ENCODE results near the gene CTR9. TPM values are rescaled to one million over a fixed set of nuclear protein-coding genes. Genes with fewer than 3 reads are reported as not detected.

CTR9 gene
- total RNA-seq, 1 donor from 2014 or later = 3.1 TPM

DNA sequence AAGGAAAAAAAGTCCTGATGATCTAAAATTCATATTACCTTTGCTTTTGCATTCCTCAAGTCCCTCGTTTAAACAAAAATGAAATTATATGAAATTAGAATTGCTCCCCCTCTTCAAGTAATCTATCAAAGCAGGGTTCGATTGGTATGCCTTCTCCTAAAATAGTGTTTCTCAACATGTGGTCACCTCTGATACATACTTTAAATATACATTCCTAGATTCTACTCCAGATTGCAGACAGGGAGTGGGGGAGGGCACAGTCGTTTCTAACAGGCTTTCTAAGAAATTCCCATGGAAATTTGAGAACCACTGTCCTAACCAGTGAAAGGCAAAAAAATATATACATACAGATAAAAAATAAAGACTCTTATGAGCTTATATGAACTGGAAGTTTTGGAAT, 34.9 kb upstream of the CTR9 start:
- no peaks in the 10 kb centered on the region for H3K9me3 ChIP-seq
- no peaks in the 10 kb centered on the region for H3K27me3 ChIP-seq
- H3K4me1 ChIP-seq = no peaks in the 10 kb centered on the region
- TF ChIP-seq, protein P1, sequence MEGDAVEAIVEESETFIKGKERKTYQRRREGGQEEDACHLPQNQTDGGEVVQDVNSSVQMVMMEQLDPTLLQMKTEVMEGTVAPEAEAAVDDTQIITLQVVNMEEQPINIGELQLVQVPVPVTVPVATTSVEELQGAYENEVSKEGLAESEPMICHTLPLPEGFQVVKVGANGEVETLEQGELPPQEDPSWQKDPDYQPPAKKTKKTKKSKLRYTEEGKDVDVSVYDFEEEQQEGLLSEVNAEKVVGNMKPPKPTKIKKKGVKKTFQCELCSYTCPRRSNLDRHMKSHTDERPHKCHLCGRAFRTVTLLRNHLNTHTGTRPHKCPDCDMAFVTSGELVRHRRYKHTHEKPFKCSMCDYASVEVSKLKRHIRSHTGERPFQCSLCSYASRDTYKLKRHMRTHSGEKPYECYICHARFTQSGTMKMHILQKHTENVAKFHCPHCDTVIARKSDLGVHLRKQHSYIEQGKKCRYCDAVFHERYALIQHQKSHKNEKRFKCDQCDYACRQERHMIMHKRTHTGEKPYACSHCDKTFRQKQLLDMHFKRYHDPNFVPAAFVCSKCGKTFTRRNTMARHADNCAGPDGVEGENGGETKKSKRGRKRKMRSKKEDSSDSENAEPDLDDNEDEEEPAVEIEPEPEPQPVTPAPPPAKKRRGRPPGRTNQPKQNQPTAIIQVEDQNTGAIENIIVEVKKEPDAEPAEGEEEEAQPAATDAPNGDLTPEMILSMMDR (IDR thresholded peaks at IDR 0.05) = no peak
- no peak overlapping the region for H3K27ac ChIP-seq
- DNase-seq (ENCODE audit: low spot score in 2 of 2) = no peak
- H3K4me3 ChIP-seq = no peak overlapping the region
- H3K36me3 ChIP-seq = no peaks in the 10 kb centered on the region
- intact Hi-C loops (cut with DNase I) = no loop called here

- intact Hi-C loops (cut with DNase I) = no loop called here
- Histone ChIP-seq H3K27me3 (no peaks in the 10 kb centered on the region), H3K4me3 (no peak overlapping the region), H3K27ac (no peak overlapping the region), H3K9me3 (no peaks in the 10 kb centered on the region), H3K4me1 (no peaks in the 10 kb centered on the region), H3K36me3 (no peaks in the 10 kb centered on the region)
- DNase-seq (ENCODE audit: low spot score in 2 of 2) = no peak
- TF ChIP-seq, protein P1 (IDR thresholded peaks at IDR 0.05) = no peak
Observed at GRCh38 chr11:10716543-10717259, 34.3 kb upstream of the CTR9 start.

GRCh38 chr11:10719616-10720015, 31.4 kb upstream of the CTR9 start:
- Histone ChIP-seq H3K27me3 (no peaks in the 10 kb centered on the region), H3K27ac (no peak overlapping the region), H3K9me3 (no peaks in the 10 kb centered on the region), H3K4me1 (no peaks in the 10 kb centered on the region), H3K4me3 (no peak overlapping the region), H3K36me3 (no peaks in the 10 kb centered on the region)
- TF ChIP-seq, protein P1 (IDR thresholded peaks at IDR 0.05) = no peak
- intact Hi-C loops (cut with DNase I) = no loop called here
- DNase-seq (ENCODE audit: low spot score in 2 of 2) = no peak

GRCh38 chr11:10720881-10721376, 30.1 kb upstream of the CTR9 start:
- intact Hi-C loops (cut with DNase I) = no loop called here
- Histone ChIP-seq H3K27me3 (no peaks in the 10 kb centered on the region), H3K36me3 (no peaks in the 10 kb centered on the region), H3K27ac (no peak overlapping the region), H3K4me3 (no peak overlapping the region), H3K4me1 (no peaks in the 10 kb centered on the region), H3K9me3 (no peaks in the 10 kb centered on the region)
- DNase-seq (ENCODE audit: low spot score in 2 of 2) = no peak
- TF ChIP-seq, protein P1 (IDR thresholded peaks at IDR 0.05) = no peak

DNA sequence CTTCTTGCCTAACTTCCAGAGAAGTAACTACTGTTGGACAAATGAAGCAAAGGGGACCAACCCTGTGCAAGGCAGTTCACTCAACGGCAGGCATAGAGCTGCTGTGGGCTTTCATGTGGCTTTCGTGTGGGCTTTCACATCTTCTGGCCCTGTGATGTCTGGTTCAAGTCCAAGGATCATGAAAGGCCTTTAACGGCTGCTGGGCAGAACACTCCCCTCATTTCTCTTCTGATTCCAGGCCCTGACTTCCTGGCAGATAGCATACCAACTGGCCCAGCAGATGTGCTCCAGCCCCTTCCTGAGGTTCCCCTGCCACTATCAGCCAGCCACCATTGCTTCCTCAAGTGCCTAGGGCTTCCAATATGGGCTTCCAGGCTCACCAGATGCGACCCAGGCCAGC, 28.7 kb upstream of the CTR9 start:
- H3K27me3 ChIP-seq = no peaks in the 10 kb centered on the region
- H3K9me3 ChIP-seq = no peaks in the 10 kb centered on the region
- H3K27ac ChIP-seq = no peak overlapping the region

More for the DNA sequence above, 28.7 kb upstream of the CTR9 start:
- intact Hi-C loops (cut with DNase I) = no loop called here
- Histone ChIP-seq H3K4me3 (no peak overlapping the region), H3K36me3 (no peaks in the 10 kb centered on the region), H3K4me1 (no peaks in the 10 kb centered on the region)
- no peak for DNase-seq (ENCODE audit: low spot score in 2 of 2)
- TF ChIP-seq, protein P1 (IDR thresholded peaks at IDR 0.05) = no peak

All from ascending aorta (tissue), 2 donors.